ENCODE results near the gene IGSF21. TPM values are rescaled to one million over a fixed set of nuclear protein-coding genes. Genes with fewer than 3 reads are reported as not detected.

The IGSF21 gene
- total and polyA plus RNA-seq, 2 of the 8 experiments (the other 6 are each of a cell fraction or from before 2014, with no cell fraction given) = 22.5 to 28.5 TPM

DNA sequence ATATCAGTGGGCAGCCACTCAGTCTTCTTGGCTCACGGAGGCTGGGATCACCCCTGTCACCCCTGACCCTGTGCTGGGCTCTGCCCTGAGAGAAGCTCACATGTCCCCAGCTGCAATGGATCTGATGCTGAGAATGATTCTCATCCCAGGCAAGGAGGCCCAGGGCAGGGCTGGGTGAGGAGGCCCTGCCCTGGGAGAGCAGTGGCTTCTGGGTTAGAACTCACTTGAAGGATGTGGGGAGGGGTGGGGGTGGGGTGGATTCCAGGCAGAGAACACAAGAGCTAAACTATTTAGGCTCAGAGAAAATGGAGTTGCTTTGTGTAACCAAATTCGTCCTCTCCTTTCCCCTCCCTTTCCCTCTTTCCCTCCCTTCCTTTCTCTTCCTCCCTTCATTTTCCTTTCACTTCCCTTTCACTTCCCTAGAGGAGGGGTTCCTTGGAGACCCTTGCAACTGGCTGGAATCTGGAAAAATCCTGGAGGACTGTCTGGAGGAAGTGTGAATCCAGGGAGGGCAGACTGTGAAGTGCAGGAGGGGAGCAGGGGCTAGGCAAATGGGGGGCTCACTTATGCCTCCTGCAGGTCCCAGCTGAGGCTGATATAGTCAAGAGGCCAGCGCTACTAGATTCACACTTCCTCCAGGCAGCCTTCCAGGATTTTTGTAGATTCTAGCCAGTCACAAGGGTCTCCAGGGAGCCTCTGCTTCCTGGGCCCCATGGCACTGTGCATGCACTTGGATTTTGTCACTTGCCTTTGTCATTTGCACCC, 47.0 kb downstream of the IGSF21 start:
- WGBS, 2 experiments (ENCODE audit: extremely low coverage in 1 of 2, insufficient coverage in 1 of 2, insufficient read length in 1 of 2, insufficient replicate concordance in 2 of 2, low coverage in 1 of 2, low lambda C conversion rate in 2 of 2, missing lambda C conversion rate in 1 of 2) = 79% methylated on average over 3 of the region's 3 CpGs; no CpG with 5 or more reads in 1 of the 2 experiments
- no peaks in the 10 kb centered on the region for H3K23me2 ChIP-seq (ENCODE audit: low read depth, low read length)
- DNase-seq (ENCODE audit: low read depth in 1 of 2, low spot score in 2 of 2) = no peak
- no peak overlapping the region for H3K4me2 ChIP-seq (ENCODE audit: insufficient read depth in 1 of 2, low read depth in 2 of 2, low read length in 2 of 2)
- no peak overlapping the region for H3K27ac ChIP-seq (ENCODE audit: low read depth, low read length)
- H2BK20ac ChIP-seq (ENCODE audit: low read length) = no peak overlapping the region
- no peak overlapping the region for H2BK120ac ChIP-seq (replicated peaks; ENCODE audit: low read depth, low read length)
- H4K20me1 ChIP-seq (replicated peaks in 1 of 2; ENCODE audit: control insufficient read depth in 1 of 2, insufficient read depth in 2 of 2, low read length in 2 of 2) = peaks cover 0 to 4% of the 10 kb centered on the region in 2 experiments
- H4K5ac ChIP-seq (ENCODE audit: insufficient read length, low read depth, low read length) = no peak overlapping the region
- no peak overlapping the region for H2BK15ac ChIP-seq (ENCODE audit: low read length)
- no peaks in the 10 kb centered on the region; a peak in 1 of 7 replicates for H3K4me1 ChIP-seq (replicated peaks in 1 of 4; ENCODE audit: control insufficient read depth in 3 of 4, insufficient read depth in 4 of 4, low read length in 3 of 4)
- no peak overlapping the region for H3K56ac ChIP-seq (replicated peaks; ENCODE audit: insufficient read length, low read depth, low read length)
- no peak overlapping the region for H3K9ac ChIP-seq (replicated peaks in 1 of 4; ENCODE audit: extremely low read depth in 1 of 4, low read depth in 3 of 4, low read length in 3 of 4)
- H4K91ac ChIP-seq (replicated peaks; ENCODE audit: insufficient read length, low read length) = no peak overlapping the region
- H2AFZ ChIP-seq (ENCODE audit: low read length) = no peak overlapping the region
- TF ChIP-seq SUZ12 (IDR thresholded peaks at IDR 0.05; ENCODE audit: low read length) (no peak), RAD21 (IDR thresholded peaks at IDR 0.05 in 1 of 2, conservative IDR thresholded peaks at IDR 0.05 in 1 of 2; ENCODE audit: low read depth in 2 of 2, low read length in 2 of 2) (no peak), KDM1A (IDR thresholded peaks at IDR 0.05; ENCODE audit: borderline replicate concordance, low read length) (peak; percentile 25; the same call in 1 of the 2 replicates), CTBP2 (IDR thresholded peaks at IDR 0.05; ENCODE audit: borderline replicate concordance, insufficient read depth, insufficient read length, low read length) (no peak), YY1 (IDR thresholded peaks at IDR 0.05; ENCODE audit: low read depth, low read length) (no peak), MAFK (IDR thresholded peaks at IDR 0.05; ENCODE audit: low read depth, low read length) (no peak), EZH2 (IDR thresholded peaks at IDR 0.05; ENCODE audit: low read depth, low read length, severe bottlenecking) (no peak)
- TF ChIP-seq, protein P1, sequence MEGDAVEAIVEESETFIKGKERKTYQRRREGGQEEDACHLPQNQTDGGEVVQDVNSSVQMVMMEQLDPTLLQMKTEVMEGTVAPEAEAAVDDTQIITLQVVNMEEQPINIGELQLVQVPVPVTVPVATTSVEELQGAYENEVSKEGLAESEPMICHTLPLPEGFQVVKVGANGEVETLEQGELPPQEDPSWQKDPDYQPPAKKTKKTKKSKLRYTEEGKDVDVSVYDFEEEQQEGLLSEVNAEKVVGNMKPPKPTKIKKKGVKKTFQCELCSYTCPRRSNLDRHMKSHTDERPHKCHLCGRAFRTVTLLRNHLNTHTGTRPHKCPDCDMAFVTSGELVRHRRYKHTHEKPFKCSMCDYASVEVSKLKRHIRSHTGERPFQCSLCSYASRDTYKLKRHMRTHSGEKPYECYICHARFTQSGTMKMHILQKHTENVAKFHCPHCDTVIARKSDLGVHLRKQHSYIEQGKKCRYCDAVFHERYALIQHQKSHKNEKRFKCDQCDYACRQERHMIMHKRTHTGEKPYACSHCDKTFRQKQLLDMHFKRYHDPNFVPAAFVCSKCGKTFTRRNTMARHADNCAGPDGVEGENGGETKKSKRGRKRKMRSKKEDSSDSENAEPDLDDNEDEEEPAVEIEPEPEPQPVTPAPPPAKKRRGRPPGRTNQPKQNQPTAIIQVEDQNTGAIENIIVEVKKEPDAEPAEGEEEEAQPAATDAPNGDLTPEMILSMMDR (IDR thresholded peaks at IDR 0.05; ENCODE audit: control extremely low read depth in 1 of 3, insufficient read depth in 1 of 3, low read depth in 1 of 3, low read length in 3 of 3) = peak in 2 of 3 experiments; percentile 3 to 6; a peak in 2 of 4 replicates
- H3K79me2 ChIP-seq (ENCODE audit: control insufficient read depth in 1 of 2, insufficient read depth in 2 of 2, low read length in 2 of 2) = no peaks in the 10 kb centered on the region
- ChIA-PET POLR2A (ENCODE audit: partially characterized antibody) (interaction anchor here (1.0 kb wide), 1 partner anchor 18 kb away, joined by 3 read pairs; no protein-coding TSS in a partner anchor), CTCF (ENCODE audit: partially characterized antibody) (interaction anchor here (0.8 to 2.1 kb wide), 7 partner anchors 15 to 238 kb away, joined by 3 to 6 read pairs (median 4); no protein-coding TSS in a partner anchor)
- H3K18ac ChIP-seq (ENCODE audit: extremely low read depth, low read length) = no peak overlapping the region
- no peak for FAIRE-seq
- no peaks in the 10 kb centered on the region for H3K36me3 ChIP-seq (ENCODE audit: control insufficient read depth in 2 of 4, insufficient read depth in 4 of 4, low read length in 3 of 4)
- H3K79me1 ChIP-seq (ENCODE audit: low read depth, low read length) = no peaks in the 10 kb centered on the region; the same call in 1 of the 2 replicates
- no peaks in the 10 kb centered on the region for H3K9me3 ChIP-seq (ENCODE audit: insufficient read depth in 2 of 2, low read depth in 1 of 2, low read length in 1 of 2)
- no peaks in the 10 kb centered on the region for H3K27me3 ChIP-seq (replicated peaks in 1 of 4; ENCODE audit: control insufficient read depth in 3 of 4, extremely low read depth in 1 of 4, insufficient read depth in 3 of 4, low read length in 3 of 4)
- H3K14ac ChIP-seq (ENCODE audit: insufficient read length) = no peak overlapping the region
- H2BK5ac ChIP-seq (ENCODE audit: low read depth, low read length) = peak overlapping the region; percentile 18; the same call in 1 of the 2 replicates
- no peak overlapping the region for H3K23ac ChIP-seq (ENCODE audit: insufficient read length)
- no peak overlapping the region for H2BK12ac ChIP-seq (ENCODE audit: low read depth, low read length)
- H4K8ac ChIP-seq (ENCODE audit: extremely low read depth, insufficient read depth, low read length) = no peak overlapping the region
- H3K4me3 ChIP-seq (ENCODE audit: extremely low read depth in 1 of 4, insufficient read depth in 2 of 4, low read depth in 3 of 4, low read length in 4 of 4) = no peak overlapping the region
- no peak overlapping the region for H2AK5ac ChIP-seq (ENCODE audit: low read depth, low read length)
- peak overlapping the region; percentile 16 for H3K4ac ChIP-seq (replicated peaks; ENCODE audit: insufficient read length, low read depth, low read length)
